Brain microvascular endothelial cell (primary cell): Measurements from ENCODE around the gene PXDN.

Experiments
- DNase-seq: peaks from one replicate; pipeline ENCODE4 v3.0.0-alpha.2; 2020
- H3K27ac ChIP-seq: fragments of 250-450 bp; sonication (Bioruptor Pico); 2 replicates; pipeline ENCODE4 v1.5.1; 2020; ENCODE audit warnings: mild to moderate bottlenecking, moderate library complexity
- H3K27me3 ChIP-seq: fragments of 250-450 bp; sonication (Bioruptor Pico); replicated peaks from 2 replicates; pipeline ENCODE4 v1.5.1; 2020; ENCODE audit warnings: mild to moderate bottlenecking
- H3K36me3 ChIP-seq: fragments of 250-450 bp; sonication (Bioruptor Pico); replicated peaks from 2 replicates; pipeline ENCODE4 v1.5.1; 2020; ENCODE audit warnings: mild to moderate bottlenecking
- H3K4me3 ChIP-seq: 2 replicates; pipeline ENCODE4 v1.5.1; 2011; ENCODE audit warnings: low read depth, mild to moderate bottlenecking, control low read depth, low read length, moderate library complexity
- in situ Hi-C: cut with HindIII; loops from 2 replicates; pipeline ENCODE4 v1.10.0; 2017; ENCODE audit warnings: low sequenced_read_pairs, low pct_ligation_motif_present
- TF ChIP-seq, protein P1 (sequence below): IDR thresholded peaks from 2 replicates; pipeline ENCODE4 v1.5.1; 2011; ENCODE audit warnings: low read depth, mild to moderate bottlenecking, moderate library complexity, low read length, control low read depth, inconsistent platforms; ENCODE audit errors: missing control alignments

PXDN gene

DNA sequence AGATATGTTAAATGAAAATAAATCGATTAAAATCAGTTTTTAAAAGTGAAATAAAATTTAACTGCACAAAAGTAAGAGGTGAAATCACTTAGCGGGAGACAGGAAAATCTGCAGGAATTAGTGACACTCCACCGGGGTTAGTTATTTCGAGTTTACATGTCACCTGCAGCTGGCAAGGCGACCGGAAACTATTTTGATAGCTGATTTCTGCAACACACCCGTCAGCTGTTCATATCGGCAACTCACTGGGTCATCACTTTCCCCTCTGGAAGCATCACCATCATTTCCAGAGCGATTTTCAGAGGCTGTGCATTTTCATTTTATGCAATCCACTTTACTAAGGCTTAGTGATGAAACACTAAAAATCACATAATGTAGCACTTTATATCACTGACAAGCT, 52.9 kb downstream of the PXDN start:
- in situ Hi-C loops: no loop called here
- peaks cover 28% of the 10 kb centered on the region for H3K36me3 ChIP-seq
- TF ChIP-seq, protein P1, sequence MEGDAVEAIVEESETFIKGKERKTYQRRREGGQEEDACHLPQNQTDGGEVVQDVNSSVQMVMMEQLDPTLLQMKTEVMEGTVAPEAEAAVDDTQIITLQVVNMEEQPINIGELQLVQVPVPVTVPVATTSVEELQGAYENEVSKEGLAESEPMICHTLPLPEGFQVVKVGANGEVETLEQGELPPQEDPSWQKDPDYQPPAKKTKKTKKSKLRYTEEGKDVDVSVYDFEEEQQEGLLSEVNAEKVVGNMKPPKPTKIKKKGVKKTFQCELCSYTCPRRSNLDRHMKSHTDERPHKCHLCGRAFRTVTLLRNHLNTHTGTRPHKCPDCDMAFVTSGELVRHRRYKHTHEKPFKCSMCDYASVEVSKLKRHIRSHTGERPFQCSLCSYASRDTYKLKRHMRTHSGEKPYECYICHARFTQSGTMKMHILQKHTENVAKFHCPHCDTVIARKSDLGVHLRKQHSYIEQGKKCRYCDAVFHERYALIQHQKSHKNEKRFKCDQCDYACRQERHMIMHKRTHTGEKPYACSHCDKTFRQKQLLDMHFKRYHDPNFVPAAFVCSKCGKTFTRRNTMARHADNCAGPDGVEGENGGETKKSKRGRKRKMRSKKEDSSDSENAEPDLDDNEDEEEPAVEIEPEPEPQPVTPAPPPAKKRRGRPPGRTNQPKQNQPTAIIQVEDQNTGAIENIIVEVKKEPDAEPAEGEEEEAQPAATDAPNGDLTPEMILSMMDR: no peak
- no peak overlapping the region for H3K27ac ChIP-seq
- DNase-seq: no peak
- H3K27me3 ChIP-seq: no peaks in the 10 kb centered on the region
- no peak overlapping the region for H3K4me3 ChIP-seq

DNA sequence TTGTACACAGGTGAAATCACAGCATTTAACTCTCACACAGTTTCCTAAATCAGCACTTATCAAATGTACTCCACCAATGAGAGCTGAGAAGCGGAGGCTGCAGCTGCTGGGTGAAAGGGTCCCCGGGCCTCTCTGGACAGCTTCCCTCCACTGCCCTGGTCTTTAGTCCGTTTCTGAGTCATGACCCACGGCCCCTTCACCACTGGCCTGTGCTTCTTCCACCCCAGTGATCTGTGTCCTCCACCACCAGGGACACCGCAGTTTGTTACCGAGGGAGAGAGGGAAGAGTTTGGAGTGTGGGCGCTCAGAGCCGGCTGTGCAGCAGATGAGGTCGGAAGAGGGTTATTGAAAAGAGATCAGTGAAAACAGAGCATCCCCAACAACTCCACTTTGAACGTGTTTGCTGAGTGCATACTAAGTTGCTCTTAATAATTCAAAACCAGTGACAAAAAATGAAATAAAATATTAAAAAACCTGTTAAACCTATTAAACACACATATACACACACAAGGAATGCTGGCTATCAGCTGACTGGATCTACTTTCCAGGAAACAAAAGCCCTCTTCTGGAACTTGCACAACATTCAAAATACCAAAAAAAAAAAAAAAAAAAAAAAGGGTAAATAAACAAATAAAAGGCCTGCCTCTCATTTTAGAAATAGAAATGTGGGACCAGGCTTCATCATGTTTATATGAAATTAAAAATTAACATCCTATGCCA, 54.1 kb downstream of the PXDN start:
- TF ChIP-seq, protein P1: no peak
- Histone ChIP-seq H3K4me3 (no peak overlapping the region), H3K27ac (no peak overlapping the region), H3K36me3 (peaks cover 32% of the 10 kb centered on the region), H3K27me3 (no peaks in the 10 kb centered on the region)
- DNase-seq: no peak
- in situ Hi-C loops: no loop called here

DNA sequence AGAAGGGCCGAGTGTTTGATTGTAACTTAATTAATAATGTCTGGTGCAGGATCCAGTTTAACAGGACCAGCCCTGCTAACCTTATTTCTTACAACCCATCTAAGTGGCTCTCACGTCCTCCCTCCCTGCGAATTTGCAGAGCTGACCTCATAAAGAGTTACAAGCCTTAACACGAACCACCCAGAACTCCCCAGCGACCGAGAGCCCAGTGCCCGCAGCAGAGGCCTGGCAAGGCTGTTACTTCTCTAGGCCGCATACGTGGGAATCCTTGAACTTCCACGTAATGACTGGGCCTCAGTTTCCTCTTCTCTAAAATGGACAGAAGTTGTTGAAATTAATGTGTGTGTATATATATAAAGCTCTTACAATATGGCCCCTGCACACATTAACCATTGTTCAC, 55.5 kb downstream of the PXDN start:
- in situ Hi-C loops: no loop called here
- peaks cover 36% of the 10 kb centered on the region for H3K36me3 ChIP-seq
- TF ChIP-seq, protein P1: no peak
- H3K4me3 ChIP-seq: no peak overlapping the region
- H3K27me3 ChIP-seq: no peaks in the 10 kb centered on the region
- no peak for DNase-seq
- H3K27ac ChIP-seq: no peak overlapping the region

DNA sequence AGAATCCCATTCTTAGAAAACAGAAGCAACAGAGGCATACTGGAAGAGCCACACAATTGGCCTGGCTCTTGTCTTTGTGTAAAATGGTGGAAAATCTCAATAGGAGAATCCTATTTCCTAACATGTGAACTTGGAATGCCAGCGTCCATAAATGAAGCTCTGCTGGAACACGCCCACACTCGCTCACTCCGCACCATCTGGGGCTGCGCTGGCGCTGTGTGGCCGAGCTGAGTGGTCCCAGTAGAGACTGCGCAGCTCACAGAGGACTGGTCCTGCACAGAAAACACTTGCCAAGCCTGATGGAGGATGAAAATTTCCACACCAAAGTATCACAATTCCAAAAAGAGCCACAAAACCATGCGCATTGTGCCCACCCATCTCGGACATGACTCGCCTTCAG, 56.2 kb downstream of the PXDN start:
- Histone ChIP-seq H3K36me3 (peaks cover 36% of the 10 kb centered on the region), H3K4me3 (no peak overlapping the region), H3K27me3 (no peaks in the 10 kb centered on the region), H3K27ac (no peak overlapping the region)
- in situ Hi-C loops: no loop called here
- TF ChIP-seq, protein P1: no peak
- no peak for DNase-seq

DNA sequence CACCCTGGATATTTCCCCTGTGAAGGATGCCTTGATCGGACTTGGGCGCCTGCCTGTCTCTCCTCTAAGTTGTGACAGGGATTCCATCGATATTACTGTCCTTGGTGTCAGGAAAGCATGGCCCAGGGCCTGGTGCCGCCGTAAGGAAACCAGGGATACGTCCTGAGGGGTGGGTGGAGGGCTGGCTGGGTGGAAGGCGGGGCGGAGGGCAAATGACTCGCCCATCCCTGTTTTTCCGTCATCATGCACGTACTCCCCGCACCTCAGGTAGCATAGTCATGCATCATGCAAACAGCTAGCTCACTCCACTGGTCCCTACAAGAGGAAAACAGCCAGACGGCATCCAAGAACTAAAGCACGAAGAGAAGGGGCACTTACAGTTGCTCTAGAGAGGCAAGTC, 57.1 kb downstream of the PXDN start:
- H3K27me3 ChIP-seq: no peaks in the 10 kb centered on the region
- H3K36me3 ChIP-seq: peaks cover 38% of the 10 kb centered on the region
- TF ChIP-seq, protein P1: no peak
- H3K4me3 ChIP-seq: no peak overlapping the region
- in situ Hi-C loops: no loop called here
- no peak for DNase-seq
- peak overlapping the region; percentile 54 for H3K27ac ChIP-seq

DNA sequence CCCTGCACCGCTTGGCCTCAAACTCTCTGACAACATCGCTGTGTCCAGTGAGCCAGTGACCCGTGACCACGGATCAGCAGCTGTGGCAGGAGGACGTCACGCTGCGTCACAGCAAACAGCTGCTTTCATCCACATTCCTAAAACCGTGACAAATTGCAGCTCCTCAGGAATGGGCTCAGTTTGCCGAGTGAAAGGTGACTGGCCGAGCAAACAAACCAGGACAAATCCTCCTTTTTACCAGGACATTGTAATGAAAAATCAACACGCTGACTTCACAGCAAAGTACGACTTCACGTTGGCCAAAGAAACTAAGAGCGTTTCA, 57.6 kb downstream of the PXDN start:
- Histone ChIP-seq H3K27me3 (no peaks in the 10 kb centered on the region), H3K27ac (peak overlapping the region; percentile 54), H3K4me3 (no peak overlapping the region), H3K36me3 (peaks cover 36% of the 10 kb centered on the region)
- TF ChIP-seq, protein P1: no peak
- in situ Hi-C loops: no loop called here
- DNase-seq: peak; percentile 79
